A673 (cell line): Measurements from ENCODE around the gene B4GALT6. TPM values are rescaled to one million over a fixed set of nuclear protein-coding genes. Genes with fewer than 3 reads are reported as not detected.

Experiments
- BruUV-seq: library from RNA; stranded (reverse); fragments of 400-500 nt; replicated peaks from 2 replicates; lab custom pipeline; 2021; lab: Mats Ljungman, UMichigan
- CTCF ChIA-PET: fragments of 300-600 bp; sonication (Branson Sonifier 250); formaldehyde crosslinking; loops from one replicate; lab custom pipeline; 2022; ENCODE audit warnings: antibody characterized with exemption; lab: Charles Lee
- POLR2A ChIA-PET: fragments of 300-600 bp; sonication (Branson Sonifier 250); formaldehyde crosslinking; loops from one replicate; lab custom pipeline; 2022; ENCODE audit warnings: antibody characterized with exemption; ENCODE audit not compliant: low non-redundant PET; lab: Charles Lee
- DNase-seq: peaks from one replicate; pipeline ENCODE4 v3.0.0-alpha.2; 2015; ENCODE audit warnings: low spot score
- H3K27ac ChIP-seq: fragments of 200-600 bp; sonication (generic); 2 replicates; pipeline ENCODE4 v1.5.1; 2016; ENCODE audit warnings: mixed run types, low read depth, mild to moderate bottlenecking, mixed read lengths, antibody characterized with exemption, low read length; ENCODE audit not compliant: poor library complexity, severe bottlenecking
- H3K27me3 ChIP-seq: fragments of 200-600 bp; sonication (generic); replicated peaks from 2 replicates; pipeline ENCODE4 v1.6.1; 2017; ENCODE audit warnings: mixed run types, low read depth, mild to moderate bottlenecking, mixed read lengths, antibody characterized with exemption, low read length; ENCODE audit not compliant: insufficient read depth, poor library complexity
- H3K36me3 ChIP-seq: fragments of 200-600 bp; sonication (generic); 2 replicates; pipeline ENCODE4 v1.6.1; 2016; ENCODE audit warnings: mixed run types, mild to moderate bottlenecking, mixed read lengths, antibody characterized with exemption, low read length; ENCODE audit not compliant: insufficient read depth, poor library complexity, severe bottlenecking
- H3K4me1 ChIP-seq: fragments of 200-600 bp; sonication (generic); 2 replicates; pipeline ENCODE4 v1.6.1; 2017; ENCODE audit warnings: mixed run types, mild to moderate bottlenecking, mixed read lengths, antibody characterized with exemption, low read length; ENCODE audit not compliant: insufficient read depth, poor library complexity, severe bottlenecking
- H3K4me3 ChIP-seq: fragments of 200-600 bp; sonication (generic); 2 replicates; pipeline ENCODE4 v1.5.1; 2016; ENCODE audit warnings: low read depth, mixed run types, mild to moderate bottlenecking, mixed read lengths, low read length; ENCODE audit not compliant: poor library complexity, severe bottlenecking
- H3K9me3 ChIP-seq: fragments of 200-600 bp; sonication (generic); 2 replicates; pipeline ENCODE4 v1.6.1; 2016; ENCODE audit warnings: mixed run types, low read depth, mild to moderate bottlenecking, mixed read lengths, antibody characterized with exemption, low read length; ENCODE audit not compliant: poor library complexity, severe bottlenecking
- EZH2 ChIP-seq: fragments of 200-600 bp; sonication (generic); IDR thresholded peaks from 2 replicates; pipeline ENCODE4 v1.6.1; 2017; ENCODE audit warnings: borderline replicate concordance, low read depth, mild to moderate bottlenecking, mixed read lengths, antibody characterized with exemption, low read length; ENCODE audit not compliant: poor library complexity, severe bottlenecking
- intact Hi-C: fragments of 100-400 bp; cut with micrococcal nuclease; formaldehyde crosslinking; loops from one replicate; pipeline ENCODE4 v1.10.0; 2022; ENCODE audit not compliant: unreplicated experiment
- total RNA-seq: library from RNA; stranded (reverse); gene quantifications from 2 replicates; pipeline ENCODE4 v1.2.3, GENCODE V29; 2021
- TF ChIP-seq, protein P1 (sequence below): fragments of 300-800, 200-600 bp; sonication (generic); conservative IDR thresholded peaks from 2 replicates; pipeline ENCODE4 v1.5.1; 2017; ENCODE audit warnings: low read depth, mild to moderate bottlenecking, antibody characterized with exemption, low read length, moderate library complexity, mixed read lengths

Gene B4GALT6
- total RNA-seq, 1 experiment from 2014 or later: 6.0 TPM

GRCh38 chr18:31614044-31614443 lies 70.3 kb downstream of the B4GALT6 start:
- POLR2A ChIA-PET: no interaction called here
- CTCF ChIA-PET: no interaction called here
- intact Hi-C loops: no loop called here
- no peaks in the 10 kb centered on the region for H3K36me3 ChIP-seq
- DNase-seq: no peak
- no peaks in the 10 kb centered on the region for H3K9me3 ChIP-seq
- H3K4me1 ChIP-seq: no peaks in the 10 kb centered on the region
- BruUV-seq: no TSS peak
- H3K27ac ChIP-seq: no peak overlapping the region
- H3K4me3 ChIP-seq: no peak overlapping the region
- no peaks in the 10 kb centered on the region for H3K27me3 ChIP-seq
- no peak for TF ChIP-seq EZH2
- TF ChIP-seq, protein P1, sequence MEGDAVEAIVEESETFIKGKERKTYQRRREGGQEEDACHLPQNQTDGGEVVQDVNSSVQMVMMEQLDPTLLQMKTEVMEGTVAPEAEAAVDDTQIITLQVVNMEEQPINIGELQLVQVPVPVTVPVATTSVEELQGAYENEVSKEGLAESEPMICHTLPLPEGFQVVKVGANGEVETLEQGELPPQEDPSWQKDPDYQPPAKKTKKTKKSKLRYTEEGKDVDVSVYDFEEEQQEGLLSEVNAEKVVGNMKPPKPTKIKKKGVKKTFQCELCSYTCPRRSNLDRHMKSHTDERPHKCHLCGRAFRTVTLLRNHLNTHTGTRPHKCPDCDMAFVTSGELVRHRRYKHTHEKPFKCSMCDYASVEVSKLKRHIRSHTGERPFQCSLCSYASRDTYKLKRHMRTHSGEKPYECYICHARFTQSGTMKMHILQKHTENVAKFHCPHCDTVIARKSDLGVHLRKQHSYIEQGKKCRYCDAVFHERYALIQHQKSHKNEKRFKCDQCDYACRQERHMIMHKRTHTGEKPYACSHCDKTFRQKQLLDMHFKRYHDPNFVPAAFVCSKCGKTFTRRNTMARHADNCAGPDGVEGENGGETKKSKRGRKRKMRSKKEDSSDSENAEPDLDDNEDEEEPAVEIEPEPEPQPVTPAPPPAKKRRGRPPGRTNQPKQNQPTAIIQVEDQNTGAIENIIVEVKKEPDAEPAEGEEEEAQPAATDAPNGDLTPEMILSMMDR: no peak

DNA sequence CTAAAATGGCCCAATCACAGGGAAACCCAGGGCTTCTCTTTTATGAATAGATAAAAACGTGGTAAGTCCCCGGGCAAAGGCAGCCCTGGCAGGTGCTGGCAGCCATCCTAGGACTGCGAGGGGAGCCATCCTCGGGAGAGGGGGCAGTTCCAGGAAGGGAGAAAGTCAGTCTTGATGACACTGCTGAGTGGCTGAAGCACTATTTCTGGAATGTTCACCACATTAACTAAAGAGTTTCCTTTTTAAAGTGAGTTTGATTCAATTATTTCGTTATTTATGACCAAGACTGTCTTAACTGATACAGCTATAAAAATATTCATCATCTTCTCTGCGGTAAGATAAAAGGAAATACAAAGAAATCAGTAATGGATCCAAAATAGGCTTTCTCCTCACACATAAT lies 72.3 kb downstream of the B4GALT6 start:
- Histone ChIP-seq H3K9me3 (no peaks in the 10 kb centered on the region), H3K4me3 (no peak overlapping the region), H3K27me3 (no peaks in the 10 kb centered on the region), H3K36me3 (no peaks in the 10 kb centered on the region), H3K27ac (no peak overlapping the region), H3K4me1 (no peaks in the 10 kb centered on the region)
- no peak for TF ChIP-seq EZH2
- TF ChIP-seq, protein P1: no peak
- no peak for DNase-seq
- intact Hi-C loops: no loop called here
- no TSS peak for BruUV-seq
- CTCF ChIA-PET: no interaction called here
- POLR2A ChIA-PET: no interaction called here

- no peak for DNase-seq
- ChIA-PET POLR2A (no interaction called here), CTCF (no interaction called here)
- Histone ChIP-seq H3K4me1 (no peaks in the 10 kb centered on the region), H3K27me3 (no peaks in the 10 kb centered on the region), H3K36me3 (no peaks in the 10 kb centered on the region), H3K9me3 (no peaks in the 10 kb centered on the region), H3K27ac (no peak overlapping the region), H3K4me3 (no peak overlapping the region)
- BruUV-seq: no TSS peak
- TF ChIP-seq EZH2: no peak
- TF ChIP-seq, protein P1: no peak
- intact Hi-C loops: loop anchor here (2.0 kb wide), 1 partner anchor 19 kb away; no protein-coding TSS in a partner anchor
Measured at GRCh38 chr18:31611511-31611910, 72.9 kb downstream of the B4GALT6 start.
